CD4-positive, alpha-beta T cell treated with Interleukin-15 for 1 hour (primary cell): ENCODE results near the gene C17orf75.
"Not testable (repeated sequence)": the region's sequence is repeated elsewhere in the genome, so short reads cannot be mapped to it uniquely, and the experiment has no call there.

Source experiments
- DNase-seq: peaks from one replicate; pipeline ENCODE4 v3.0.0-alpha.2; 2020

C17orf75 gene, protein sequence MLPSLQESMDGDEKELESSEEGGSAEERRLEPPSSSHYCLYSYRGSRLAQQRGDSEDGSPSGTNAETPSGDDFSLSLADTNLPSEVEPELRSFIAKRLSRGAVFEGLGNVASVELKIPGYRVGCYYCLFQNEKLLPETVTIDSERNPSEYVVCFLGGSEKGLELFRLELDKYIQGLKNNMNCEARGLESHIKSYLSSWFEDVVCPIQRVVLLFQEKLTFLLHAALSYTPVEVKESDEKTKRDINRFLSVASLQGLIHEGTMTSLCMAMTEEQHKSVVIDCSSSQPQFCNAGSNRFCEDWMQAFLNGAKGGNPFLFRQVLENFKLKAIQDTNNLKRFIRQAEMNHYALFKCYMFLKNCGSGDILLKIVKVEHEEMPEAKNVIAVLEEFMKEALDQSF

DNA sequence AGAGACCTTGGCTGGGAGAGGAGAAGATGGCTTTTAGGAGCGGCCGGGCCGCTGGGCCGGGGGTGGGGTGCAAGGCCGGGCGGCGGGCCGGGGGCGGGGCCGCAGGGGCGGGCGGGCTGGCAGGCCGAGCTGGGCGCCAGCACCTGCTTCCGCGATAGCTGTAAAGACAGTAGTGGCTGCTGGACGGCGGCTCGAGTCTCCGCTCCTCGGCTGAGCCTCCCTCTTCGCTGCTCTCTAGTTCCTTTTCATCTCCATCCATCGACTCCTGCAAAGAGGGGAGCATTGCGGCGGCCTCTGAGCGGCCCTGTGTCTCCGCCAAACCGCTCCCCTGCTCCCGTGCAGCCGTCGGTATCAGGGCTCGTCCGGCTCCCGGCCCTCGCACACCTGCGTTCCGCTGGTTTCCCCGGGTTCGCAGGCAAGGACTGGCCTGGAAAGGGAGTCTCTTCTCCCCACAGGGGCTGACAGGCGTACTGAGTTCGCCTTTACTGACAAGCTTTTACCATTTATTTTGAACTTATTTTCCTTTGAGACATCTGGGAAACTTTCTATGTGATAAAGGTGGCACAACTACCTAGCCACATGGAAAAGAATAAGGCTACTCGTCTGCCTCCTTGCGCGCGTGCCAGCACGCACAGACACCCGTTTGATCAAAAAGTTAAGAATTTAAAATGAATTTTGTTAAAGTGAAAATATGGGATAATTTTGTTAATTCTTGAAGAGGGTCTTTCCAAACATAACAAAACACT lies at the start of gene C17orf75:
C17orf75 (minus strand) TSS at position 317 of the 746 bp plus-strand sequence; CDS start at position 283, 34 bp downstream.
- peak; percentile 69 for DNase-seq

DNA sequence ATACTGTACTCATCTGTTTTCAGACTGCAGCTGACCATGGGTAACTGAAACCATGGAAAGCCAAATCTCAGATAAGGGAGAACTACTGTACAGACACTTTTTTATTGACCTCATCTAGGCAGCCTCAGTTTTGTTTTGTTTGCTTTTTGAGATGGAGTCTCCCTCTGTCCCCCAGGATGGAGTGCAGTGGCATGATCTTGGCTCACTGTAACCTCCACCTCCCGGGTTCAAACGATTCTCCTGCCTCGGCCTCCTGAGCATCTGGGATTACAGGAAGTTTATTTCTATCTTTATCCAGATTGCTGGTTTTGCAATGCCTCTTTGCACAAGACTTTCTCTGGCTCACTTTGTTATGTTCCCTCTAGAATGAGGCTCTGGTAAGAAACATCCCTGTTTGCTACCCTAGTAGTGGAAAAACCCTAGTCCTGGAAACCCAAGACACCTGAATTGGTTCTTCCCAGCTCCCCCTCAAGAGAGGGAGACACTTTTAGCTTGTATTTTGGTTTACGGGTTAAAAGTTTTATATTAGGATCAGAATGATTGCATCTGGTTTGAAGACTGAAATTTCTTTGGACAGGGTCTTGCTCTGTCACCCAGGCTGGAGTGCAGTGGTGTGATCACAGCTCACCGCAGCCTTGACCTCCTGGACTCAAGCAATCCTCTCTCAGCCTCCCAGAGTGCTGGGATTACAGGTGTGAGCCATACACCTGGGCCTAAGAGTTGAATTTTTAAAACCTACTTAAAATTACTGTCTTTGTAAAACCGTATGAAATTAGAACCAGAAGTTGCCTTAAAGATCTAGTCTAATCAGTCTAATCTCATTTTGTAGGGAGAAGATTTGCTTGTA lies 46.9 kb upstream of the C17orf75 start:
- no peak for DNase-seq

DNA sequence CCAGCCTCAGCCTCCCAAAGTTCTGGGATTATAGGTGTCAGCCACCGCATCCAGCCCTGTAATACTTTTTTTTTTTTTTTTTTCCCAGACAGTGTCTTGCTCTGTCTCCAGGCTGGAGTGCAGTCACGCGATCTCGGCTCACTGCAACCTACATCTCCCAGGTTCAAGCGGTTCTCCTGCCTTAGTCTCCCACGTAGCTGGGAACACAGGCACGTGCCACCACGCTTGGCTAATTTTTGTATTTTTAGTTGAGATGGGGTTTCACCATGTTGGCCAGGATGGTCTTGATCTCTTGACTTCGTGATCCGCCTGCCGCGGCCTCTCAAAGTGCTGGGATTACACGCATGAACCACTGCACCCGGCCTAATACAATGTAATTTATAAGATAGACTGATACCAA lies 46.2 kb upstream of the C17orf75 start:
- DNase-seq: not testable (repeated sequence)

DNA sequence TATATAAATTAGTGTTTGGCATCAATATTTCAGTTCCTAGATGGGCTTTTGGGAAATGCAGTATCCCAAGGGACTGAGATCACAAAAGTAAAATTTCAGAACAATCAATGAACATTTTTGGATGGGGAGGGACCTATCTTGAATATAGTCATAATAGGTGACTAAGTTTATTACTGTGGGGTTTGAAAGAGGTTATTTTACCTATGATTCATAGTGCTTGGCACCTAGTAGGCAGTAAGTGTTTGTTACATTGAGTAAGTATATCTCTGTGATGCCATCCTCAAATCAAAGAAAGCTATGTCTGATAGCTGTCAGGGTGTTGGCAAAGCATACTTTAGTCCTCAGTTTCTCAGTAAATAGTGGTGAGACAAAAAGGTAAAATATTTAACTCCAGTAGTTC lies 44.9 kb upstream of the C17orf75 start:
- DNase-seq: no peak

DNA sequence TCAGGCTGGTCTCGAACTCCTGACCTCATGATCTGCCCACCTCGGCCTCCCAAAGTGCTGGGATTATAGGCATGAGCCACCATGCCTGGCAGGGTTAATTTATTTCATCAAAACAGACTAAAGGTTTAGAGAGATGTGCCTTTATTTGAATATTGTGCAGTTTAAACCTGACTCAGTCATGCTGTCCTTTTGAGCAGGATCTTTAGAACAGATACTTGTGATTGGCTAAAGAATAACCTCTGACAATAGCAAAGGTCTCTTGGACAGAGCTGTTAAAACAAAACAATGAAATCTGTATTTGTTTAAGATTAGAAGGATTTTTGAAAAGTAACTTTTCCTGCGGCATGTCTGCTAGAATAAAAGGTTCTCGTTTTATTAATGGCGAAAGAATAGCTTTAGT lies 44.0 kb upstream of the C17orf75 start:
- no peak for DNase-seq

DNA sequence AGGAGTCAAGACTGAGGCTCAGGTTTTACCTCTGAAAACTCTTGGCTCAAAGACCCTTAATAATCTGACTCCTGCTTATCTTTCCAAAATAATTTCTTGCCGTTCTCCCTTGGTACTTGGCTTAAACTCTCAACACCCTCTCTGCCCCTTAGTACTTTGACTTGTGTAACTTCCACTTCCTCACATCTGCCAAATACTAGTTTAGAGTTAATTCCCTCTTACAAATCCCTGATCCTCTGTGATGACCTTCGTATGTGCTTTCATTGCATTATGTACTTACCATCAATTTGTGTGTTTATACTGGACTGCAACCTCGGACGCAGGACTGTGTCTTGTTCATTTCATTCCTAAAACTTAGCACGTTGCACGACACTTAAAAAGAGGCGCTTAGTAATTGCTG lies 43.1 kb upstream of the C17orf75 start:
- DNase-seq: no peak

DNA sequence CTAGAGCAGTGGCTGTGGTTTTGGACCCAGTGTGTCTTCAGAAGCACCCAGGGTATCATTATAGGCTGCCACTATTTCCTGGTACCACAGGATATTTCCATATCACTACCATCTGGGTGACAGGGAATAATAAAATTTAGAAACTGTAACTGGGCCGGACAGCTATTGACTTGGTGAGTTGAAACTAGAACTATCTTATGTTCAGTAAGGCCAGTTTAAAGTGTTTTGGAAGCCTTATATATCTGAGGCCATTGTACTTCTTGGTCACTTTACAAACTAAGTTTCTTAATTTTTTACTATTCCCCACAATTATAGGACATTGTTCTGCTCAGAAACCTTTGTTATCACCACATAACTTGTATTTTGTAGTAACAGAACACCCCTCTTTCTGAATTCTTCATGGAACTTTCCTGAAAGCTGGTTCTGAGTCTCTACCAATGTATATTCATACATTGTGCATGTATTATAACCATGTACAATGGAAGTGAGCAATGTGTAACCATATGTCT lies 42.0 kb upstream of the C17orf75 start:
- no peak for DNase-seq

DNA sequence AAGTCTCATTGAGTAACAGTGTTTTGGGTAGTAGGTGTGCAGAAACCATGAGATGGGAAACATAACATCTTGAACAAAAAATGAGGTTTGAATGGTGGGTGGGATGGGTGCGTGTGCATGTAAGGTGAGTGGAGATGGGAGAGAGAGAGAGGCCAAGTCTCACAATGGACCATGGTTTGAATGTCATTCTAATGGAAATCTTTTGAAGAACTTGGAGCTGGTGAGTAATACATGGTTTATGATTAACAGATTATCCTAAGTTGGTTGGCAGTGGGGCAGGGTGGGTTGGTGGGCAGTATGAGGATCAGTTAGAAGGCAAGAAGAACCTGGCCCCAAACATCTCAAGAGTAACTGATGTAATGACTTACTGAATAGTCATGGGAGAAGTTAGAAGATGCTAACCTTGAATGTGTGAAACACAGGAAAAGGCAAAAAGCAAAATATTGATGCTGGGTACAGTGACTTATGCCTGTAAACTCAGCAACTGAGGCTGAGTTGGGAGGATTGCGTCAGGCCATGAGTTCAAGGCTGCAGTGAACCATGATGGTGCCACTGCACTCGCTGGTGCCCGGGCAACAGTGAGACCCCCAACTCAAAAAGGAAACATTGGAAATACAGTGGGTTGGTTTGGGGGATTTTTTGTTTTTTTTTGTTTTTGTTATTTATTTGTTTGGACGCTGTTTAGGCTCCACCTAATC lies 40.7 kb upstream of the C17orf75 start:
- no peak for DNase-seq

DNA sequence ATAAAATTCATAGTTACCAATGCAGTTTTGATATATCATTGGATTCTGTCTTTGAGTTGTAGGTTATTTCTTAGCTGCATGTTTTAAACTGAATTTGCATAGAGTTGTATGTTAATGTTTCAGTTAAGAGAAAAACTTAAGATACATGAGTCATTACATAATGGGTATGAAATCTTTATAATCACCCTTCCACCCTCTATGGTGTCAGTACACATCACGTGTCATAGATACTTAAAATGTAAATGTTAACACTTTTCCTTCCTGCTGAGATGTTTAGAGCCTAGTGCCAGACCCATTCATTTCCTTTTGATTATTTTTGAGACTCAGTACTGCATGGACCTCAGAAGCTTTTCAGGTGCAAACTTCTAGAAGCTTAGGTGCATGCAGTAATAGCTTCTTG lies 28.5 kb upstream of the C17orf75 start:
- DNase-seq: no peak

DNA sequence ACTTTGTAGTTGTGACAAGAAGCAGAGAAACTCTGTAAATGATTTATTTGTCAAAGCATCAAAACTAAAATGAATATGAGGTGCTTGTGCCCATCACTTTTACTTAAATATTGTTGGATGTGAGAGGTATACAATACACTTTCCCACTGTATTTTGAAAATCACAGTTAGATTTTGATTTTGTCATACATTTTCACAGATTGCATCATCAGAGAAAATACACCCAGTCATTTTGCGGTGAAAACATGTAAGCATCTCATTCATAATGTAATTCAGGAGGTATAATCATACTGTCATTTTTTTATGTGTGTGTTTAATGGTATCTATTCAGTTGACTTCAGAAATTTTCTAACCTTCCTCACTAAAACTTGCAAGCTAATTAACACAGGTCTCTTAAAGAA lies 19.3 kb upstream of the C17orf75 start:
- no peak for DNase-seq

DNA sequence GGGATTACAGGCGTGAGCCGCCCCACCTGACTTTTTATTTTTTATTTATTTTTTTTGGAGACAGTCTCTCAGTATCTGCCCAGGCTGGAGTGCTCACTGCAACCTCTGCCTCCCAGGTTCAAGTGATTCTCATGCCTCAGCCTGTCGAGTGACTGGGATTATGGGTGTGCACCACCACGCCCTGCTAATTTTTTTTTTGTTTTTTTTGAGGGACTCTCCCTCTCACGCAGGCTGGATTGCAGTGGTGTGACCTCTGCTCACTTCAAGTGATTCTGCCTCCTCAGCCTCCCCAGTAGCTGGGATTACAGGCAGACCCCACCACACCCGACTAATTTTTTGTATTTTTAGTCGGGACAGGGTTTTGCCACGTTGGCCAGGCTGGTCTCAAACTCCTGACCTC lies 15.6 kb upstream of the C17orf75 start:
- no peak for DNase-seq

DNA sequence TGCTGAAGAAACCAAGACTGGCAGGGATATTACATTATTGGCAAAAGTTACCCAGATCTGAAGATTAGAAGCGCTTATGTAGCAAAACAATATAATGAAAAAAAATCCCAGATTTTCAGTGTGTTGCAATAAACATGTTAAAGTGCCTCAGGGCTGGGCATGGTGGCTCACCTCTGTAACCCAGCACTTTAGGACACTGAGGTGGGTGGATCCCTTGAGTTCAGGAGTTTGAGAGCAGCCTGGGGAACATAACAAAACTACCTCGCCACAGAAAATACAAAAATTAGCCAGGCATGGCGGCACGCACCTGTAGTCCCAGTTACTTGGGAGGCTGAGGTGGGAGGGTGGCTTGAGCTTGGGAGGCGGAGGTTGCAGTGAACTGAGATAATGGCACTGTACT lies 14.8 kb upstream of the C17orf75 start:
- no peak for DNase-seq

DNA sequence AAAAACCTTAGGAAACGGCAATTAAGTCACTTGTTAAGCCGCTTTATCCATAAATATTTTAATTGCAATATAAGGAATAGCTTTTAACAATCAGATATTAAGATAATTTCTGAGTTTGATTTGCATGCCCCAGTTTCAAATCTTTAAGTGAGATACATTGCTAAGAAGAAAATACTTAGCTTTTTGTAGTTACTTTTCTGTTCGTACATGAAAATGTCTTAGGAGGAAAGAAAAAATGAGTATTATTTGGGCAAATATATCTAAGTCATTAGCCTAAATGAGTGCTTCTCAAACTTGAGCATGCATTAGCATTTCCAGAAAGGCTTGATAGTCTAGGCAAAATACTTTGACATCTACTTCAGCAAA lies 14.4 kb upstream of the C17orf75 start:
- DNase-seq: no peak

DNA sequence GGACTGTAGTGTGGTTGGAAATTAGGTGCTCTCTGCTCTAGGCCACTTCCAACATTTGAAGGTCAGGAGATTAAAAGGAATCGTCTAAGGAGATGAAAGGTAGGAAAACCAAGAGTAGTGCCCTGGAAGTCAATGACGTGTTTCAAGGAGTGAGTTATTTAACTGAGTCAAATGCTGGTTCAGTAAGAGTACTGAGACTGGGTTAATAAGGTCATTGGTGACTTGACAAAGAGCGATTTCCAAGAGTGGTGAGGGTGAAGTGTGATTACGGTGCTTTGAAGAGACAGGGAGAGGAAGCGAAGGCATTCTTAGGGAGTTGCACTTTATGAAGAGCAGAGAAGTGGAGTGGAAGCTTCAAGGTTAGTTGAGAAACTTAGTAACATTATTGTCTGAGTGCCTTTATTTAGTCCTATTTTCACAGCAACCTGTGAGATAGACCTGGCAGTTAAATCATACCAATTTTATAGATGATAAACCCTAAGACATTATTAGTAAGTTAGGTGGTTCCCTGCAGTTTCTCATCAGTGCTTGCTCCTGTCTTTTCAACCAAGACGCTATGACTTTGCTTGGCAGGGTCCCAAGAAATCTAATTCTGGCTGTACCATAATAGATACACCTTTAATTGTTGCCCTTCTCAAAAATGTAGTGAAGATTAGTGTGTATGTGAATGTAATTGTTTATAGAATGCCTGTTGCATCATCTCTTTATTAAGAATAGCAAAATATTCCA lies 13.8 kb upstream of the C17orf75 start:
- no peak for DNase-seq

DNA sequence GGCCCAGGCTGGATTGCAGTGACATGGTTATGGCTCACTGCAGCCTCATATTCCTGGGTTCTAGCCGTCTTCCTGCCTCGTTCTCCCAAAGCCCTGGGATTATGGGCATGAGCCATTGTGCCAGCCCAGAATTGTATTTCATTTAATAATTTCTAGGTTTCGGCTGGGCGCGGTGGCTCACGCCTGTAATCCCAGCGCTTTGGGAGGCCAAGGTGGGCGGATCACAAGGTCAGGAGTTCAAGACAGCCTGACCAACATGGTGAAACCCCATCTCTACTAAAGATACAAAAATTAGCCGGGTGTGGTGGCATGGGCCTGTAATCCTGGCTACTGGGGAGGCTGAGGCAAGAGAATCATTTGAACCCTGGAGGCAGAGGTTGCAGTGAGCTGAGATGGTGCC lies 10.8 kb upstream of the C17orf75 start:
- not testable (repeated sequence) for DNase-seq

DNA sequence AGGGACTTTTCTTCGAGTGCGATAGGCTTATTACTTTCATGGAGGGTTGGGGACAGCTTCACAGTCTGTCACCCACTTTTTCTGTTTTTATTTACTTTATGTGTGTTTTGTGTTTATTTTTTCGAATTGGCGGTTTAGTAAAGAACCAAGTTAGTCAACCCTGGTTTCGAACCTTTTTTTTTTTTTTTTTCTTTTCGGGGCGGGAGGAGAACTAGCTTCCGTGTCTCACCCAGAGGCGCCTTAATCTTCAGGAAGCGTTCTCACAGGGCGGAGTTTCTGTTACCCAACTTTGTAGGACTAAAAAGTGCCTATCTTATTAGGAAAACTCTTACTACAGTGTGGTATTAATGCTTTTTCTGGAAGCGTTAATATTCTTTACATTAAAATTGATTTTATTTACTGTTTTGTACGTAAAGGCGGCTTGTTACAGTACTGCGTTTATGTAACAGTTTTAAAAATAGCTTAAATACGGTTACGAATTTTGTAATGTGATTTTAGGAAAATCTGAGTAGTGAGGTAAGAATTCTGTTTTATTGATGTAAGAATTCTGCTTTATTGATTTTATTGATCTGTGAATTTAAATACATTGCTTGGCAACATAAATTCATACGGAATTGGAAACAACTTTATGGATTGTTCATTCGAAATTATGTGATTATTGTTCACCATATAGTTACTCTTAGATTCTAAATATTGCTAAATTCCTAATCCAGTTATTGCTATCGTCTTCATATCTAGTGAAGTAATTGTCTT lies 8.9 kb upstream of the C17orf75 start:
- DNase-seq: peak; percentile 59

DNA sequence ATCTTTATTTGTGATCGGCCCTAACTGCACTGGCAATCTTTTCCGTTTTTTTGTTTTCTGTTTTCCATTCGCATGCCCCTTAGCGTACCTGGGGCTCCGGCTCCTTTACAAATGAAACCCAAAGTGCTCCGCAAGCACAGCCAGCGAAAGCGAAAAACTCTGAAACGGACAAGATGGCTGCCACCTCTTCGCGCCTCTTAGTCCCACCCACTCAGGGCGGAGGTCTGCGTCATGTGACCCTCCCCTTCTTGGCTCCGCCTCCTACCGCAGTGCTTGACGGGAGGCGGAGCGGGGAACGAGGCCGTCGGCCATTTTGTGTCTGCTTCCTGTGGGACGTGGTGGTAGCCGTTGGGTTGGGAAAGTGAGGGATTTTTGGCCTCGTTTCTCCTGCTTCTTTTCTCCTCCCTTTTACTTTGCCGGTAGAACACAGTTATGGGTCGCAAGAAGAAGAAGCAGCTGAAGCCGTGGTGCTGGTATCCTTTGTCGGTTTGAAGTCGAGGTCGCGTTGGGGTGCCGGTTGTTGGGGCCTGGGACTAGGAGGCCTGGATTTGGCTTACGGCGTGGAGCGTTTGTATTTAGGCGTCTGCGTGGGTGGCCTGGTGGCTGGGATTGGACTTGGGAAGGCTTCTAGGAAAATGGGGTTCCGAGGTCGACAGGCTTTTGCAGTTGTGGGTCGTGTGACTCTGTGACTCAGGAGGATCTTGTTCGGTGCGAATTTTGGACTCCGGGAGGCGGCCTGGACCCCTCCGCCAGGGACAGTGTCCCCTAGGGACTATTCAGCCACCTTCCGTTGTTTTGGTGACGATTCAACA lies 8.1 kb upstream of the C17orf75 start, which contains the start of gene ZNF207:
ZNF207 (plus strand) TSS at position 304 of the 812 bp plus-strand sequence; CDS start at position 433, 129 bp downstream.
- DNase-seq: peak; percentile 96

DNA sequence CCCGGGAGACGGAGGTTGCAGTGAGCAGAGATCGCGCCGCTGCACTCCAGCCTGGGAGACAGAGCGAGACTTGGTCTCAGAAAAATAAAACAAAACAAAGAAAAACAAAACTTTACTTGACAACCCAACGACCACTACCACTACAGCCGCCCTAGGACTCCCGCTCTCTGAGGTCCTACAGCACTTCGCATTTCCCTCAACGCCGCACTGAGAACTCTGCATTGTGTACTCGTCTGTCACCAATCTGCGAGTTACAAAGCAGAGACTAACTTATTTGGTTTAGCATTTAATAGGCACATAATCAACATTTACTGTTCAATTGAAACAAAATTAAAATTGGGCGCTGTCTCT lies 7.5 kb upstream of the C17orf75 start:
- DNase-seq: no peak

DNA sequence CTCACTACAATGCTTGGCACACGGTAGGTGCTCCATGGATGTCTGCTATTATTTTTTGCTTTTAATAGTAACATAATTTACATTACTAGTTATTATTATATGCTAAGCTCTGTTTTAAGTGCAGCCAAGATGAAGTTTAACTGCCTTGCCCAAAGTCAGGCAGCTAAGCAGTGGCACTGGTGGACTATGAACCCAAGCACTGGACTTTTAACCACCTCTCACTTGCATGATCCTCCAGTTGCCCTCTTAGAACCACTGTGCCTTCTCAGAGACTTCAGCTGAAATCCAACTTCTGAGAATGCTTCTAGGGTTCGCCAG lies 6.5 kb upstream of the C17orf75 start:
- DNase-seq: no peak

DNA sequence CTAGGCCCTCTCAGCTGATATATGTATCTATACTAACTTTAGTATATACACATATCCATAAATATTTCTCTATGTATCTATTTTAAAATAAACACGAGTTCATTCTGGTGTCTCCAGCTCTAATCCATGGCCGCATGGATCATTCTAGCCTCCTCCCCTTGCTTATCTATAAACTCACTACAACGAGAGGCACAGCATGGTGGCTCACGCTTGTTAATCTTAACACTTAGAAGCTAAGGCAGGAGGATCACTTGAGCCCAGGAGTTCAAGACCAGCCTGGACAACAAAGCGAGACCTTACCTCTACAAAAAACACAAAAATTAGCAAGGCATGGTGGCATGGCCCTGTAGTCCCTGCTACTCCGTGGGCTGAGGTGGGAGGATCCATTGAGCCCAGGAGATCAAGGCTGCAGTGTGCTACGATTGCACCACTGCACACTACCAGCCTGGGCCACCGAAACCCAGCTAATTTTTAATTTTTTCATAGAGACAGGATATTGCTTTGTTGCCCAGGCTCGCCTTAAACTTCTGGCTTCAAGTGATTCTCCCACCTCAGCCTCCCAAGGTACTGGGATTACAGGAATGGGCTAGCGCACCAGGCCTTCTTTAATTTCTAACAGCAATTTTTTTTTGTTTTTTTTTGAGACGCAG lies 4.1 kb upstream of the C17orf75 start:
- no peak for DNase-seq
